Breast epithelium (tissue), 3 donors: ENCODE results near the gene AGRN.

ENCODE experiments used
- CTCF ChIP-seq, 3 donors: fragments of 450-650 bp; IDR thresholded peaks; one replicate each; pipeline ENCODE4 v1.5.1; 2016 to 2017; ENCODE audit warnings: antibody characterized with exemption in 3 of 3, mild to moderate bottlenecking in 3 of 3, moderate library complexity in 3 of 3
- POLR2A ChIP-seq: fragments of 450-650 bp; IDR thresholded peaks from one replicate; pipeline ENCODE4 v1.6.1; 2016; ENCODE audit warnings: antibody characterized with exemption, mild to moderate bottlenecking, moderate library complexity
- POLR2AphosphoS5 ChIP-seq, 3 donors: sonication (generic); formaldehyde crosslinking; IDR thresholded peaks; one replicate each; pipeline ENCODE4 v1.6.1; 2017; ENCODE audit warnings: antibody characterized with exemption in 3 of 3

DNA sequence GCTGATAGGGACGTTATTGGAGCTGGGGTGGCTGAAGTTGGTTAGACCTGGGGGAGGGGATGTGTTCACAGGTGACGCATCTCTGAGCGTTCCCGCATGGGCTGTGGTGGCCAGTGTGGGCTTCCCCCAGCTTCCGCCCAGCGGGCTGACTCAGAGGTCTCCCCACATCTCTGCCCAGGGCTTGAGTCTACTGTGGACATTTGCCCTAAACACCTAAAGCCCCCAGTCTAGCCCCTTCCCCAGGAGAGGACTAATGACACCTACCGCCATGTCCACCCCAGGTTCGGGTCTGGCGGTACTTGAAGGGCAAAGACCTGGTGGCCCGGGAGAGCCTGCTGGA, 2.0 kb downstream of the AGRN start:
- no peak for TF ChIP-seq POLR2A
- no peak for TF ChIP-seq CTCF (IDR thresholded peaks at IDR 0.05)
- no peak for TF ChIP-seq POLR2AphosphoS5 (IDR thresholded peaks at IDR 0.05)
